Adipose tissue (tissue), 3 donors: Measurements from ENCODE around the gene PIK3AP1. TPM values are rescaled to one million over a fixed set of nuclear protein-coding genes. Genes with fewer than 3 reads are reported as not detected.

ENCODE experiments used
- H3K27ac ChIP-seq: one replicate; pipeline ENCODE4 v1.5.1; 2013; ENCODE audit warnings: low read depth, low read length
- WGBS, 3 donors: extraction: QIAGEN DNeasy Blood & Tissue Kit; methylation state at CpG; one replicate each; pipeline ENCODE4 v1.1.7; 2013; 5-methylcytosine and 5-hydroxymethylcytosine counted together
- polyA plus RNA-seq, 3 donors: library from polyadenylated mRNA; stranded (reverse); fragments of 200-250 nt; gene quantifications; one replicate each; pipeline ENCODE4 v1.2.3, GENCODE V29; 2013
- donor health status: healthy with polysubstance abuse.
- donor health status: Bipolar disorder and iron deficiency.
- donor health status: healthy.

PIK3AP1 gene
- polyA plus RNA-seq, 3 donors, result 4.4 to 9.7 (median 9.4) TPM

DNA sequence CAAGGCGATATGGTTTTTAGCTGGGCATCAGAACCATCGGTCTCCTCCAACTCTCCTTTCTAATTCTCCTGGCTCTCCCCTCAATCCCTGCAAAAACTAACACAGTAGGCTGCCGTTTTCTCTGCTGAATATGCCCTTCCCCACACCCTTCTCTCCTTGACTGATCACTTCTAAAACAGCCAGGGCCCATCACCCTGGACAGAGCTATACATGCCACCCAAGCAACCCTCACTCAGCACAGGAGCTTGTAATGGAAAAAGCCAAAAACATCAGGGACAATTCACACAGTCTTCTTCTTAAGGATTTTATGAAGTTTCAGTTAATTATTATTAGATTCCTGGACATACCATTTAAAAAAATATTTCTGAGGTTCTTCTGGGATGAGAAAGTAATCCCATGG is 61.5 kb downstream of the PIK3AP1 start:
- WGBS, 3 donors, result 49 to 83% (median 76%) methylated on average over 3 of the region's 3 CpGs

DNA sequence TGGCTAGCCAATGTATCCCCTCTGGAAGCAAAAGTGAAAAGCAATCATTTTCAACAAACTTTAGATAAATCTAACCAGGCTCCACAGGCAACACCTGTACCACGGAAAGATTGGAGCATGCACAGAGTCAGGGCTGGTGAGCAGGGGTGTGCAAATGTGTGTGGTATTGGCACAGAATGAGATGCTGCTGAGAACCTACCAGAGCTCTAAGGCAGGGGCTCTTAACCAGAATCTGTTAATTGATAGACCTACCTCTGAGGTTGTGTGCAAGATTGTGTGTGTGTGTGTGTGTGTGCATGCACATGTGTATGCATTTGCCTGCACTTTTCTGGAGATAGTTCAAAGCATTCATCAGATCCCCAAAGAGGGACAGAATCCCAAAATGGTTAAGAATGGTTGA is 62.9 kb downstream of the PIK3AP1 start:
- H3K27ac ChIP-seq, result no peak overlapping the region
- WGBS, 3 donors, result 83 to 91% (median 87%) methylated on average over 1 of the region's 1 CpG

More for the DNA sequence above, 61.5 kb downstream of the PIK3AP1 start:
- no peak overlapping the region for H3K27ac ChIP-seq

DNA sequence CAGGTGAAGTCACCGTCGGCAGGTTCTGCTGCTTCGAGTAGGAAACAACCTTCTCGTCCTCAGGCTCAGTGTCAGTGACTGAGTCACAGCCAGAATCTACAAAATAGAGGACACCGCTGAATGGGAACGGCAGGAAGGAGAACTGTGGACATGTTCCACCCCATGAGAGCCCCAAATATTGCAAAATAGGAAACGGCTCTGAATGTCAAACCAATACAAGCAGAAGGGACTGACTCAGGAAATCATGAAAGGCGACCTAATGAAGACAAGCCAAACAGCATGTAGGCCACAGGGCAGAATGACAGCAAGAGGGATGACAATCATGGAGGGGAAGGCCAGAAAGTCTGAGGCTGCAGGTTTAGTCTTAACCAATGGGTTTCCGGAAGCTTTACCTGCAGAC is 63.5 kb downstream of the PIK3AP1 start:
- no peak overlapping the region for H3K27ac ChIP-seq
- 52 to 88% (median 64%) methylated on average over 9 of the region's 9 CpGs for WGBS, 3 donors

DNA sequence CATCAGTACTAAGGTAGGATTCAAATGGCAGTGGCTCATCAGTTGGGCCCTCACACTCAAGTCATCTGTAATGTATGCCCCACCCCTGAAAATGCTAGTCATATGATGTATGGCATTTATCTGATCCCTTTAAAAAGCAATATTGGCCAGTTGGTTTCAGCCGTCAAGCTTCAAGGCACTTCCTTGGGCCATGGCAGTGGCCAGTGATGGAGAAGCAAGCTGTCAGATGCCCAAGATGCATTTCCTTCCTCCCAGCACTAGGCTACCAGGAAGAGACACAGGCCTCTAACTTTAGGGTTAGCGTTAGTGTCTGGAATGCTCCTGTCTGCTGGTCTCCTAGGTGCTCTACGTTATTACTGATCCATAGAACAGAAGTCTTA is 64.1 kb downstream of the PIK3AP1 start:
- no peak overlapping the region for H3K27ac ChIP-seq
- 60 to 94% (median 73%) methylated on average over 3 of the region's 3 CpGs for WGBS, 3 donors

DNA sequence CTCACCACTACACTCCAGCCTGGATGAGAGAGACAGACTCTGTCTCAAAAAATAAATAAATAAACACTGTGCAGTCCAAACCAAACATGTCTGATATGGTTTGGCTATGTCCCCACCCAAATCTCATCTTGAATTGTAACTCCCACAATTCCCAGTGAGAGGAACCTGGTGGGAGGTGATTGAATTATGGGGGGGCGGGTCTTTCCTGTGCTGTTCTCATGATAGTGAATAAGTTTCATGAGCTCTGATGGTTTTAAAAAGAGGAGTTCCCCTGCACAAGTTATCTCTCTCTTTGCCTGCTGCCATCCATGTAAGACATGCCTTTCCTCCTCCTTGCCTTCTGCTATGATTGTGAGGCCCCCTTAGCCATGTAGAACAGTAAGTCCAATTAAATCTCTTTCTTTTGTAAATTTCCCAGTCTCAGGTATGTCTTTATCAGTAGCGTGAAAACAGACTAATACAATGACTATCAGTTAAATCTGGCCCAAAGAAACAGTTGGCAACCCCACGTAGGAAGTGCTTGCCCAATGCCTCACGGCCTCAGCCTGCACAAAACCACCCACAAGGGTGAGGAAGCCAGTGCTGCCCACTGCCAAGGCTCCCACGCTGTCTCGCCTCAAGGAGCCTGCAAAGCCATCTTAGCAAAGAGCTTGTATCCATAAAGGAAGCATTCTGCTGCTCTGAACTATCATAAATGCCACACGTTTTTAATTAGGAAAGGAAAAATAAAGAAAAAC is 64.7 kb downstream of the PIK3AP1 start:
- WGBS, 3 donors, result 60 to 85% (median 63%) methylated on average over 7 of the region's 7 CpGs
- no peak overlapping the region for H3K27ac ChIP-seq

DNA sequence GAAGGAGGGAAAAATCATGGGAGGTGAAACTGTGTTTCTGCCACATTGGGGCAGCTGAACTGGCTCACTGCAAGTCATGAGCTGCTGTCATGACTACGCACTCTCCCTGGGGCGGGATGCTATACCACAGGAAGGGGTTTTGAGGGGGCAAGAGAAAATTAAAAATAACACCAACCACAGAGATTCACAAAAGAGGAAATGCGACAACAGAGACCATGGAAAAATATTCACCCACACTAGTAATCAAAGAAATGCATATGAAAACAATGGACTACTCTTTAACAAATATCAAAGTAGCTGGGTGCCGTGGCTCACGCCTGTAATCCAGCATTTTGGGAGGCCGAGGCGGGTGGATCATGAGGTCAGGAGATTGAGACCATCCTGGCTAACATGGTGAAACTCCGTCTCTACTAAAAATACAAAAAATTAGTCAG is 68.3 kb downstream of the PIK3AP1 start:
- H3K27ac ChIP-seq, result no peak overlapping the region
- 59 to 92% (median 65%) methylated on average over 8 of the region's 8 CpGs for WGBS, 3 donors

DNA sequence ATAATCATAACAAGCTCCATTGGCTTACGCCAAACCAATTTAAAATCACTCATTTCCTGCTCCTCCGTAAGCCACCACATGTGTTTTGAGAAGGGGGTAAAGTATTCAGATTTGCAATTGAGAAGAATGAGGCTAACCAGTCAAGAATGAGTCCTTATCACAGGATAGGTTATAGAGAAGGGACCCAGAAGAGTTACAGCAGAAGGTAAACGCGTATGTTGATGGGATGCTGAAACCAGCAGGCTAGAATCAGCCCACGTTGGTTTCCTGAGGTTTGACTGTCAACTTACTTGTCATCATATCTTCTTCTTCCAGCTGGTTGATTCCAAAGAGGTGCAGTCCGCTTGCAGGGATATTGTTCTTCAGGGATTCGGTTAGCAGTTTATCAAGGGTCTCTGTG is 69.4 kb downstream of the PIK3AP1 start:
- H3K27ac ChIP-seq, result no peak overlapping the region
- WGBS, 3 donors, result 72 to 86% (median 78%) methylated on average over 7 of the region's 7 CpGs

DNA sequence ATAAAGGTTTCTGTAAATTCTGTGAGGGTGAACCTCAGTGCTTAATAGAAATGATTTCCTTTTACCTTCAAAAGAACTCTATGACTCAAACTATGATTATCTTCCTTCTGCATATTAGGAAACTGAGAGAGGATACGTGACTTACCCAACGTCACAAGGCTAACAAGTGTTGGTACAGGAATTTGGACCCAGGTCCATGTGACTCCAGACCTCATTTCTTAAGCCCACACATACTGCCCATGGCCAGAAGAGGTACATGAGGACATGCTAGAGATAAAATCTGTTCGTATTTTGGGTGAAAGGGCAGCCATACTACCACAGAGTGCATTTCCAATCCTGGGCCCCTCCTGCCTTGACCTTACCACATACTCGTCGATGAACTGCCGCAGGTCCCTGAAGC is 72.0 kb downstream of the PIK3AP1 start:
- H3K27ac ChIP-seq, result no peak overlapping the region
- 78 to 91% (median 84%) methylated on average over 6 of the region's 6 CpGs for WGBS, 3 donors

DNA sequence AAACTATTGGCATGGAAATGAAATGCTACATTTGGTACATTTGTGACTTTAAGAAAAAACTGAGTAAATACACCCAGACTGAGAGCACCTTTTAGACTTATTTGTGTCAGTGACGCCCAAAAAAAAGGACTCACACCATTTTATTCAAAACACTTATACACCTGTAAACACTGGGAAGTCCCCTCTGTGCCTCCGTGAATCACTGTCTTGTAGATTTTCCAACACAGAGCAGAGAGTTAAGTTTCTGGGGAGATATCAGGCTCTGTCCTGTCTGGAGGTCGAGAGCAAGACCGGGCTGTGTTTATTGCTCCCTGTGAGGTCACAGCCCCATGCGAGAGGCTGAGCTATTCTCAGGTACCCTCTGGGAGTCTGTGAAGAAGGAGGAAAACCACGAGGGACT is 72.8 kb downstream of the PIK3AP1 start:
- WGBS, 3 donors, result 59 to 71% (median 62%) methylated on average over 6 of the region's 6 CpGs
- no peak overlapping the region for H3K27ac ChIP-seq

DNA sequence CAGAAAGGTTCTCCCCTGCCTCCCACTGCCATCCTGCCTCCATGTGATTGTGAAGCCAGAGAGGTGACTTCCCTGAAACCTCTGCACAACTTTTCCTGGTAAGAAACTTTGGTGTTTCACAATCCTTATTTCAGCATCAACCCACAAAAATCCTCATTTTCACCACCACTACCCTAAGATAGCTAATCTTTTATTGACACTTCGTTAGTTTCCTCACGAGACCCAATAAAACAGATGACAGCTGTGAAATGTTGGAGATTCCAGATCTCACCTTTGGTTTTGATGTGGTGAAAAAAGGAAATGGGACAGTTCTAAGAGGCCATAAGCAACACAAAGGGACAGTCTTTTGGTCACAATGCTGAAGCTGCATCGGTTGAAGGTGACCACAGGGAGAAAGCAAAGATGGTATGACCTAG is 73.6 kb downstream of the PIK3AP1 start:
- peak overlapping the region; percentile 14 for H3K27ac ChIP-seq
- 44 to 63% (median 53%) methylated on average over 3 of the region's 3 CpGs for WGBS, 3 donors

DNA sequence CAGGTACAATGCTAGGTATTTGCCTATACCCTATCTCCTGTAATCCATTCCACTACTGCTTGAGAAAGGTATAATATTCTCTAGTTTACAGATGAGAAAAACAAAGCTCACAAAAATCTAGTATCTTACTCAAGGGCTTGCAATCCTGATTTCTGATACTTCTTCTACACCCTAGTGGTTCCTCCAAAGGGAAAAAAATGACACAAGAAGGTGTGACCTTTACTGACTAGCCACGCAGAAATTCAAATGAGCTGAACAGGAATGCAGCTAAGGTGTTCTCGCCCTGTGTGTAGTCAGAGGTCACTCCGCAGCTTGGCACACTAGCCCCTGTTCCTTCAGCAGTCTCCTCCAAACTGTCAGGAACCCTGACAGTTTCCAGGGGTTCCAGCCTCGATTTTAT is 74.0 kb downstream of the PIK3AP1 start:
- no peak overlapping the region for H3K27ac ChIP-seq
- WGBS, 3 donors, result 47 to 67% (median 65%) methylated on average over 4 of the region's 4 CpGs

DNA sequence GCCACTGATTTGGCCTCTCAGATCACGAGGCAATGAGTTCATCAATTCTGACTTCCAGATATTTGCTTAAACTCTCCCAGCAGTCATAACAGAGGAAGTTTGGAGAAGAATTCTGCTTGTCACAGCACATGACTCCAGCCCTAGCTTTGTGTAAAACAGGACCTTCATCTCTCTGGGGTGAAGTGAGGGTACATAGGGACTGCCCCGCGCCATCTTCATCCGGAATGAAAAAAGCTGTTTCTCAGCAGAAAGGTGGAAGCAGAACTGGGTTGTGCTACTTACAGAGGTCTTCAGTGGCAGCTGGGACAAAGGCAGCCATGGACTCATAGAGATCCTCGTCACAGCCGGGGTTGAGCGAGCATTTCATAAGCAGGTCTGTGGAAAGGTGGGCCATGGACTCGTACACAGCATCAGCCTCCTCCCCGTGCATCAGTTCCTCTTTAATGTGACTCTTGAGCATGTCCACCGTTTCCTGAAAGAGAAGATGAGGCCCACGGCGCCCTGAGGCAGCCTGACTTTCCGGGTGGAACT is 75.1 kb downstream of the PIK3AP1 start:
- no peak overlapping the region for H3K27ac ChIP-seq
- WGBS, 3 donors, result 64 to 88% (median 69%) methylated on average over 13 of the region's 13 CpGs

DNA sequence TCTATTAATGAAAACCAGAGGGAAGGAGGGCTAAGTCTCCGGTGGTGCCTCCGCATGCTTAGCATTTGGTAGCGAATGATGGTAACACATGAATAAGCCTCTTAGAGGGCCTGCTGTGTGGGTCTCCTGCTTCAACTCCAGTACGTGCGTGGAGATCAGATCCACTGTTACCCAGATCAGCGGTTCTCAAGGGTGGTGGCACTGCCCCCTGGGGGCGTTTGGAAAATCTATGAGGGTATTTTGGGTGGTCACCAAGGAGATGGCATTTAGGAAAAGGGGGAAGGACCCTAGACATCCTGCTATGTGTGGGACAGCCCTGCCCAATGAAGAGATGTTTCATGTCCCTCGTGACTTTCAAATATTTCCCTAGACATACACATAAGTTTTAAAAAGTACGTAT is 76.4 kb downstream of the PIK3AP1 start:
- WGBS, 3 donors, result 85 to 88% (median 86%) methylated on average over 9 of the region's 9 CpGs
- H3K27ac ChIP-seq, result no peak overlapping the region

DNA sequence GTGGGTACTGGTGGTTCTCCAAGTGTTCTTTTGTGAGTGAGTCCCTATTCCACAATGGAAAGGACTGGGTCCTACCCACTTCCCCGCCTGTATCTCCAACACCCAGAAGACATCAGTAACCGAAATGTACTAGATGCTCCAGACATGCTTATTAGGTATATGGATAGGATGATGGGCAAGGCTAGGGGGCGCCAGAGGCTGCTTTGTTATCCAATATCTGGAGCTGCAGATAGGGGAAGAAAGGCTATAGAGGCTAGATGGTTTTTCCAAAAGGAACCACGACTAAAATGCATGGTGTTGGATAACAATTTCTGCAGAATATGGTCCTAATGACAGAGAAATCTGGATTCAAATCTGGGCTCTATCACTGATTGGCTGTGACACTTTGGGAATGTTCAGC is 77.3 kb downstream of the PIK3AP1 start:
- H3K27ac ChIP-seq, result no peak overlapping the region
- WGBS, 3 donors, result 35 to 48% (median 46%) methylated on average over 4 of the region's 4 CpGs

DNA sequence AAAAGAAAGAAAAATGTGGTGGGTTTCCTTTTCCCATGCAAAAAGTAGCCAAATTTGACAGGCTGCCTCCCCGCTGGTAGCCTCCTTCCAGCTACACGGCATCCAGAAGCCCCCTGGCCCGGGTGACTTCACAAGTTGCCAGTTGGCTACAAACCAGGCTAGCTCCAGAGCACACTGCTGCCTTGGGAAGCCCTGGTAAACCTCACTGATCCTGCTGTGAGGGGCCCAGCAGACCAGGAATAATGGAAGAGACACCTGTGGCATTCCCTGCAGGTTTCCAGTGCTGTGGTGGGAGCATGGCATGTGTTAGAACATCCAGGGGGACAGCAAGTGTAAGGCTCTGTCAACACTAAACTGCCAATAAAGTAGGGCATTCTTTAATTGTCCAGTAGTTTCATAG is 77.8 kb downstream of the PIK3AP1 start:
- WGBS, 3 donors, result 30 to 60% (median 48%) methylated on average over 3 of the region's 3 CpGs
- H3K27ac ChIP-seq, result no peak overlapping the region

DNA sequence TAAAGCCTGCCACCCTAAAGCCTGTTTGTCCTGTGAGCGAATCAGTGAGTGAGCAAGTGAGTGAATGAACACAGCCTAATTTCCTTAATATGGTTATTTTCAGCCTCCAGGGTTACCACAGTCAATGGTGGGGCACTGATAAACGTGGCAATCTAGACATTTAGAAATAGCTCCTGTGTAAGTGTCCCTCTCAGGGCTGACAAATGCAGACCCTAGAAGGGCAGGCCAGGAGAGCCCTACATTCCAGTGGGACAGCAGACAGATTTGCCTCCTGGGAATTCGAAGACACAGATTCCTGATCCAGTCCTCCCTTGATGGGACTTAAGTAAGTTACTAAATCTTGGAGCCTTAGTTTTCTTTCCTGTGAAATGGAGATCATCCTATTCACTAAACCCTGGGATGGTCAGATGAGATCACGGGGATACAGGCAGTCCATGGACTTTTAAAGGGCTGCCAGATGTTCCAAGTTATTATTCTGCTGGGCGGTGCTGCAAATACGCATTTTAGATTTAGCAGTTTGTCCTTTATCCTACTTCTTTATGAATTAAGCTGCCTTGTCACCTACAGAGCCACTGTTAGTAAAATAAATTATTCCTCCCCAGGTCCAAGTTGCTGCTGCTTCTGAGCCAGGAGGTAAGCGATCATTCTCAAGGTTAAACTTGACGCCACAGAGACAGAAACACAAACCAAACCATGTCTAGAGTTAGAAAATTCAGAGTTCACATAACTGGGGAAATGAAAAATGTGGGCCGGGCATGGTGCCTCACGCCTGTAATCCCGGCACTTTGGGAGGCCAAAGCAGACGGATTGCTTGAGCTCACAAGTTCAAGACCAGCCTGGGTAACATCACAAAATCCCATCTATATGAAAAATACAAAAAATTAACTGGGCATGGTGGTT is 78.7 kb downstream of the PIK3AP1 start:
- WGBS, 3 donors, result 51 to 78% (median 75%) methylated on average over 12 of the region's 12 CpGs
- no peak overlapping the region for H3K27ac ChIP-seq

DNA sequence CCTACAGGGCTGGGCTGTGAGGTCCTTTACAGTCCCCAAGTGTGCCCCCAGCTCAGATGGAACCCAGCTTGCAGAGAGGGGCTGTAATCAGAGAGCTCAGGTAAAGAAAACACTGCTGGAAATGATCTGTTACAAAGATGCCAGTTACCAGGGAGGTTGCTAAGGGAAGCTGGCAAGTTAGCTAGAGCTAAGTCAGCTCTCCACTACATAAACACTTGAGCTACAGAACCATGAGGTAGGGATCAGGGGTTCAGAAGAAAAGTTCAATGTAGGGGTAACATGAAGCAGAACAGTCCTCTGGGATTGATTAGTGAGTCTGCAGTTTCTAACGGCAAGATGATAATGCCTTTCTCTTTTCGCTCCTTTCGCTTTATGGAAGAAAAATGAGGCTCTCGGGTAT is 80.4 kb downstream of the PIK3AP1 start:
- WGBS, 3 donors, result 70 to 76% (median 72%) methylated on average over 4 of the region's 4 CpGs
- no peak overlapping the region for H3K27ac ChIP-seq

DNA sequence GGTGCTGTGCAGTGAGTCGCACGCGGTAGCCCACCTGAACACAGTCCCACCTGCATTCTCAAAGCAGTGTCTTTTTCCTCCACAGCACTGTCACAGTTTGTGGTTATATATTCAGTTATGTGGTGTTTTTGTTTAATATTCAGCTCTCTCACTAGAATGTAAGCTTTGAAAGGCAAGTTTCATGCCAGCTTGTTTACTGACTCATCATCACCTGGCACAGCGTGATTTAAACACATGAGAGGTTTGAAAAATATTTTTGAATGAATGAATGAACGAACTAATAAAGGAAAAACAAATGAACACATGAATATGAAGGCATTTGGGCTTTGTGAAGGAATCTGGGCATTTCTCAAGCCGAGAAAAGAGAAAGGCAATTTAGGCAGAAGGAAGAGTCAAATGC is 81.6 kb downstream of the PIK3AP1 start:
- no peak overlapping the region for H3K27ac ChIP-seq
- WGBS, 3 donors, result 90 to 94% (median 93%) methylated on average over 6 of the region's 6 CpGs

DNA sequence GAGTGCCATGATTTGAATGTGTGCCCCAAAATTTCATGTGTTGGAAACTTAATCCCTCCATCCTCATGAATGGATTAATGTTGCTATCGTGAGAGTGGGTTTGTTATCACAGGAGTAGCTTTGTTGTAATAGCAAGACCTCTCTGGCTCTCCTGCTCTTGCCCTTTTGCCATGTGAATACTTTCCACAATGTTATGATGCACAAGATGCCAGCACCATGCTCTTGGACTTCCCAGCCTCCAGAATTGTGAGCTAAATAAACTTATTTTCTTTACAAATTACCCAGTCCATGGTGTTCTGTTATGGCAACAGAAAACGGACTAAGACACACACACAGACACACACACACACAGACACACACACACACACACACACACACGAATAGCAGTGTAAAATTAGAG is 82.2 kb downstream of the PIK3AP1 start:
- WGBS, 3 donors, result 82 to 87% (median 85%) methylated on average over 3 of the region's 3 CpGs

More for the DNA sequence above, 82.2 kb downstream of the PIK3AP1 start:
- H3K27ac ChIP-seq, result no peak overlapping the region
